Measurements from ENCODE around the gene MXD4.

DNA sequence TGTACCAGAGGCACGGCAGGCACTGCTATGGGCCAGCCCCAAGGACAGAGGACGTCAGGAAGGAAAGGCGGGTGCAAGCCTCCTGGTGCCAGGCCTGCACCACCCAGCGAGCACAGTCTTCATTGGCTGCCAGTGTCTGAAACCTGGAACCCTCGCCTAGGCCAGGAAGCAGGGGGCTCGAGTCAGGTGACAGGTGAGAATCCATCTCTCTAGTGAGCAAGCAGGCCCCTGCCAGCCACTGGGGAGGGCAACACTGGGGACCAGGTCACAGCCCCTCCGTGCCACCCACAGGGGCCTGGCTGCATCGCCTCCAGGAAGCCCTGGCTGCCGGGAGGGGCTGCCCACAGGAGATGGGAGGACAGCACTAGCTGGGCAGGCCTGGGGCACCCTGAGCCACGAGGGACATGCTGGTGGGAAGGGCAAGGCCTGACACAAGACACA is 13.1 kb downstream of the MXD4 start:
- no peak for TF ChIP-seq POLR2A (IDR thresholded peaks at IDR 0.05)
- TF ChIP-seq, protein P1, sequence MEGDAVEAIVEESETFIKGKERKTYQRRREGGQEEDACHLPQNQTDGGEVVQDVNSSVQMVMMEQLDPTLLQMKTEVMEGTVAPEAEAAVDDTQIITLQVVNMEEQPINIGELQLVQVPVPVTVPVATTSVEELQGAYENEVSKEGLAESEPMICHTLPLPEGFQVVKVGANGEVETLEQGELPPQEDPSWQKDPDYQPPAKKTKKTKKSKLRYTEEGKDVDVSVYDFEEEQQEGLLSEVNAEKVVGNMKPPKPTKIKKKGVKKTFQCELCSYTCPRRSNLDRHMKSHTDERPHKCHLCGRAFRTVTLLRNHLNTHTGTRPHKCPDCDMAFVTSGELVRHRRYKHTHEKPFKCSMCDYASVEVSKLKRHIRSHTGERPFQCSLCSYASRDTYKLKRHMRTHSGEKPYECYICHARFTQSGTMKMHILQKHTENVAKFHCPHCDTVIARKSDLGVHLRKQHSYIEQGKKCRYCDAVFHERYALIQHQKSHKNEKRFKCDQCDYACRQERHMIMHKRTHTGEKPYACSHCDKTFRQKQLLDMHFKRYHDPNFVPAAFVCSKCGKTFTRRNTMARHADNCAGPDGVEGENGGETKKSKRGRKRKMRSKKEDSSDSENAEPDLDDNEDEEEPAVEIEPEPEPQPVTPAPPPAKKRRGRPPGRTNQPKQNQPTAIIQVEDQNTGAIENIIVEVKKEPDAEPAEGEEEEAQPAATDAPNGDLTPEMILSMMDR (IDR thresholded peaks at IDR 0.05), result no peak

Measured in heart left ventricle (tissue), 13 donors.